ENCODE results near the gene LAIR1. TPM values are rescaled to one million over a fixed set of nuclear protein-coding genes. Genes with fewer than 3 reads are reported as not detected.

The LAIR1 gene
- total RNA-seq, 1 donor: 0.36 TPM

GRCh38 chr19:54392105-54392504, 27.4 kb upstream of the LAIR1 start:
- no peak for TF ChIP-seq CTCF (IDR thresholded peaks at IDR 0.05; ENCODE audit: extremely low read depth, low read depth, low read length)
- no peaks in the 10 kb centered on the region for H4K20me1 ChIP-seq (ENCODE audit: insufficient read depth, low read length)
- no peaks in the 10 kb centered on the region for H3K9me3 ChIP-seq (ENCODE audit: low read depth, low read length)
- no peak overlapping the region for H3K4me2 ChIP-seq (ENCODE audit: insufficient read depth, low read length)
- H3K27ac ChIP-seq (ENCODE audit: low read depth, low read length): no peak overlapping the region
- no peak overlapping the region for H3K4me3 ChIP-seq (ENCODE audit: insufficient read depth, low read length)
- no peaks in the 10 kb centered on the region for H3K4me1 ChIP-seq (ENCODE audit: insufficient read depth, low read length)
- H3K36me3 ChIP-seq (ENCODE audit: insufficient read depth, low read length): no peaks in the 10 kb centered on the region
- peaks cover 9% of the 10 kb centered on the region for H3K27me3 ChIP-seq (ENCODE audit: insufficient read depth, low read length)
- no peaks in the 10 kb centered on the region for H3K79me2 ChIP-seq (ENCODE audit: insufficient read depth, low read length)
- no peak overlapping the region for H2AFZ ChIP-seq (ENCODE audit: low read length)
- no peak for DNase-seq (ENCODE audit: insufficient read length, low spot score, missing footprints)

GRCh38 chr19:54391589-54392061, 26.9 kb upstream of the LAIR1 start:
- no peak overlapping the region for H3K27ac ChIP-seq (ENCODE audit: low read depth, low read length)
- no peak overlapping the region for H3K4me2 ChIP-seq (ENCODE audit: insufficient read depth, low read length)
- peak; percentile 14 for TF ChIP-seq CTCF (IDR thresholded peaks at IDR 0.05; ENCODE audit: extremely low read depth, low read depth, low read length)
- peaks cover 9% of the 10 kb centered on the region for H3K27me3 ChIP-seq (ENCODE audit: insufficient read depth, low read length)
- no peaks in the 10 kb centered on the region for H3K36me3 ChIP-seq (ENCODE audit: insufficient read depth, low read length)
- no peaks in the 10 kb centered on the region for H3K4me1 ChIP-seq (ENCODE audit: insufficient read depth, low read length)
- H3K79me2 ChIP-seq (ENCODE audit: insufficient read depth, low read length): no peaks in the 10 kb centered on the region
- no peak overlapping the region for H2AFZ ChIP-seq (ENCODE audit: low read length)
- H4K20me1 ChIP-seq (ENCODE audit: insufficient read depth, low read length): no peaks in the 10 kb centered on the region
- no peak for DNase-seq (ENCODE audit: insufficient read length, low spot score, missing footprints)
- no peaks in the 10 kb centered on the region for H3K9me3 ChIP-seq (ENCODE audit: low read depth, low read length)
- no peak overlapping the region for H3K4me3 ChIP-seq (ENCODE audit: insufficient read depth, low read length)

DNA sequence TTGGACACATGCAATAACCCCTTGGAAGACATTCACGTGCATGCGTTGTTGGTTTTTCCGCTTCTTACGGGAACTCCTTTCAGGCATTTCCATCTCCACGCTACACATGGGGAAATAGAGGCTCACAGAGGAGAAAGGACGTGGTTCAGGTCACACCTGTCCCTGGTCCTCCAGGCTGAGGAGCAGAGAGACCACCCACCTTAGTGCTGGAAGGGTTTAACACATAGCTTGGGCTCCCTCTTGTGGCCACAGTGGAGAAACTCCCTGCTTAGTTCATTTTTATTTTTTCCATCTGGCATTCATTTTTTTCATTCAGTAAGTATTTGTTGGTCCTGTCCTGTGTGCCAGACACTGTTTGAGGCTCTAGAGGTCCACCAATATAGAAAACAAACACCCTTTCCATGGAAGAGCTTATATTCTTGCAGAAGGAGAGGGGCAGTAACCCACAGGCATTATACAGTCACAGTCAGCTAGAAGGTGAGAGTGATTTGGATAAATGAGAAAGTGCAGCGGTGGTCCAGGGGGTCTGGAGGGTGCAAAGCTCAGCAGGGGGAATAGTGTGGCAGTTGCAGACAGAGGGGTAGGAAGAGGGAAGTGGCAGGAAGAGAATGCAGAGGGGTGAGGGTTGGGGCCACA, 26.3 kb upstream of the LAIR1 start:
- DNase-seq (ENCODE audit: insufficient read length, low spot score, missing footprints): no peak
- Histone ChIP-seq H3K79me2 (ENCODE audit: insufficient read depth, low read length) (no peaks in the 10 kb centered on the region), H3K4me3 (ENCODE audit: insufficient read depth, low read length) (no peak overlapping the region), H2AFZ (ENCODE audit: low read length) (no peak overlapping the region), H3K27ac (ENCODE audit: low read depth, low read length) (no peak overlapping the region), H4K20me1 (ENCODE audit: insufficient read depth, low read length) (no peaks in the 10 kb centered on the region), H3K4me2 (ENCODE audit: insufficient read depth, low read length) (no peak overlapping the region), H3K4me1 (ENCODE audit: insufficient read depth, low read length) (no peaks in the 10 kb centered on the region), H3K9me3 (ENCODE audit: low read depth, low read length) (no peaks in the 10 kb centered on the region), H3K27me3 (ENCODE audit: insufficient read depth, low read length) (peaks cover 9% of the 10 kb centered on the region), H3K36me3 (ENCODE audit: insufficient read depth, low read length) (no peaks in the 10 kb centered on the region)
- peak; percentile 79 for TF ChIP-seq CTCF (IDR thresholded peaks at IDR 0.05; ENCODE audit: extremely low read depth, low read depth, low read length)

GRCh38 chr19:54389553-54389952, 24.8 kb upstream of the LAIR1 start:
- Histone ChIP-seq H3K36me3 (ENCODE audit: insufficient read depth, low read length) (no peaks in the 10 kb centered on the region), H3K9me3 (ENCODE audit: low read depth, low read length) (no peaks in the 10 kb centered on the region), H3K79me2 (ENCODE audit: insufficient read depth, low read length) (no peaks in the 10 kb centered on the region), H3K27ac (ENCODE audit: low read depth, low read length) (no peak overlapping the region), H3K4me3 (ENCODE audit: insufficient read depth, low read length) (no peak overlapping the region), H2AFZ (ENCODE audit: low read length) (no peak overlapping the region), H3K4me2 (ENCODE audit: insufficient read depth, low read length) (no peak overlapping the region), H3K27me3 (ENCODE audit: insufficient read depth, low read length) (peaks cover 9% of the 10 kb centered on the region), H3K4me1 (ENCODE audit: insufficient read depth, low read length) (no peaks in the 10 kb centered on the region), H4K20me1 (ENCODE audit: insufficient read depth, low read length) (no peaks in the 10 kb centered on the region)
- TF ChIP-seq CTCF (IDR thresholded peaks at IDR 0.05; ENCODE audit: extremely low read depth, low read depth, low read length): no peak
- no peak for DNase-seq (ENCODE audit: insufficient read length, low spot score, missing footprints)
